LNCAP (cell line): ENCODE data around the gene CD28.

Experiments used
- TF ChIP-seq, protein P1 (sequence below): fragments of 450-650 bp; IDR thresholded peaks from 2 replicates; pipeline ENCODE4 v1.5.1; 2017; ENCODE audit warnings: mild to moderate bottlenecking

CD28 gene

GRCh38 chr2:203719456-203720410 is 13.3 kb downstream of the CD28 start:
- TF ChIP-seq, protein P1, sequence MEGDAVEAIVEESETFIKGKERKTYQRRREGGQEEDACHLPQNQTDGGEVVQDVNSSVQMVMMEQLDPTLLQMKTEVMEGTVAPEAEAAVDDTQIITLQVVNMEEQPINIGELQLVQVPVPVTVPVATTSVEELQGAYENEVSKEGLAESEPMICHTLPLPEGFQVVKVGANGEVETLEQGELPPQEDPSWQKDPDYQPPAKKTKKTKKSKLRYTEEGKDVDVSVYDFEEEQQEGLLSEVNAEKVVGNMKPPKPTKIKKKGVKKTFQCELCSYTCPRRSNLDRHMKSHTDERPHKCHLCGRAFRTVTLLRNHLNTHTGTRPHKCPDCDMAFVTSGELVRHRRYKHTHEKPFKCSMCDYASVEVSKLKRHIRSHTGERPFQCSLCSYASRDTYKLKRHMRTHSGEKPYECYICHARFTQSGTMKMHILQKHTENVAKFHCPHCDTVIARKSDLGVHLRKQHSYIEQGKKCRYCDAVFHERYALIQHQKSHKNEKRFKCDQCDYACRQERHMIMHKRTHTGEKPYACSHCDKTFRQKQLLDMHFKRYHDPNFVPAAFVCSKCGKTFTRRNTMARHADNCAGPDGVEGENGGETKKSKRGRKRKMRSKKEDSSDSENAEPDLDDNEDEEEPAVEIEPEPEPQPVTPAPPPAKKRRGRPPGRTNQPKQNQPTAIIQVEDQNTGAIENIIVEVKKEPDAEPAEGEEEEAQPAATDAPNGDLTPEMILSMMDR, result no peak

DNA sequence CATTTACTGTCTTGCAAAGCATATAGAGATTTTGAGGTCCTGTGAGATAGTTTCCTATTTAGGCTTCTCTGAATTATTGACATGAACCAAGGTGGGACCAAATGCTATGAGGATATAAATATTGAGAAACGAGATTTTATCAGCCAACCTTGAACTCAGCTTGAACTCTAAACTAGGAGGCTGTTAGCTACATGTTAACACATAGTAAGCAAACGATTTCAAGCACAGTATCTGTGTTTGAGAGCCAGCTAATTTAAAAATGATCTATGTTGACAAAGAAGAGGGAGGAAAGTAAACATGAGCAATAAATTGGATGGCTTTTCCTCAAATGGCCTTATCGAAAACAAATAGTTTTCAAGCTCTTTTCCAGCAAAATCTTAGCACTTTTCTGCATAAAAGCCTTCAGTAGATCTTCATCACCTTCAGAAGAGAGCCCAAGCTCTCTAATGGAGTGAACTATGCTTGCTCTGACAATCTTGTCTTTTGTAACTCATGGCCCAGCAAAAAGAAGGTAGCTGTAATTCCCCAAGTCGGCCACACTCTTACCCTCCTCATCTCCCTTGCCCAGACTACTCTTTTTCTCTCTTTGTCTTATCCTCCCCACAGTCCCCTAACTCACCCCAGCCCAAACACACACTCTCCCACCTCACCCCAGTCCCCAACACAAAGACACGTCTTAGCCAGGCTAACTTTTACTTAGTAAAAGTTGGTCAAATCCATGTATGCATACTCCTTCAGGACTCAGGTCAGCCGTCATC is 14.7 kb downstream of the CD28 start:
- TF ChIP-seq, protein P1, result no peak

DNA sequence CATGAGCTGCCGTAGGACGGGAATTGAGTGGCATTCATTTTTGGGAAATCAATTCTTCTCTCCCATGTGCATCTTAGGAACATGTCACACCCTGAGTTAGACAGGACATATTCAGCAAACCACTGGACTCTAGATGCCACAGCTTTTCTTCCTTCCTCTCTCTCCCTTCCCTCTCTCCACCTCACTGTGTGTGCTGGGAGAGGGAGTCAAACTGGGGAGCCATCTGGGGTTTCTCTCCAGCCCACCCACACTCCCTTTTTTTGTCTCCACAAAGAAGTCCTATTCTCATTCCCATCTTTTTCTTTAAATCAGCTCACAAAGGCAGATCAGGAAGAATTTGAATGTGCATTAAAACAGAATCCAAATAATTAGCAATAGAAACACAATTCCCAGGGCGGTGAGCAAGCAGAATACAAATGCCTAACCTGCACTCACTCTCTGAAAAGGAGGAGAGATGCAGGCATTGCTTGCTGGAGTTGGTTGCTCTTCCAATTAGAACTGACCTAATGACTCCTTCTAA is 15.4 kb downstream of the CD28 start:
- TF ChIP-seq, protein P1, result no peak

GRCh38 chr2:203722411-203722810 is 16.0 kb downstream of the CD28 start:
- TF ChIP-seq, protein P1, result no peak

- TF ChIP-seq, protein P1, result no peak
These were observed 21.9 kb downstream of the CD28 start for GRCh38 chr2:203728321-203728720.

DNA sequence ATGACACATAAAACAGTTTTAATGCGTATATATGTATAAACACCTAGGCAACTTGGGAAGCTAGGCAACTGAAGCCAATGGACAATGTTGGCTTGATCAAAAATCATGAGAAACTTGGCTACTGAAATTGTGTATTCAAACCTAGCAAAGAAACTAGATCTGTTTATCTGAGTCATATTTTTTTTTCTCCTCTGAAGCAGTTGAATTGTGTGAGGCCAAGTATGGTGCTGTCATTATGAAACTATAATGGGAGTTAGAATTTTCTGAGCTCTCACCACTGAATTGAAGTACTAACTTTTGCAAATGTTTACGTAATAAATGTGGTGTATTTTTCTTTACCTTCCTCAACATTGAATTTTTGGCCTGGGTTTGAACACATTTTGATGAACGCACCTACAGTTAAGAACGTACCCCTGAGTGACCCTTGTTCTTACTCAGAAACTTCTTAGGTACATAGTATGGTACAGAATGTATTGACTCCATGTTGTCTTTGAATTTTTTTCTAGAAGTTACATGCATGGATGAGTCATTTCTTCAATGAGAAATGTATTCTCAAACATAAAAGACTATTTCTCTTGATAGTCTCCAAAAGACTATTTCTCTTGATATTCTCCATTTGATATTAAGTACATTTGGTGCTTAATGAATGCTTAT is 23.8 kb downstream of the CD28 start:
- TF ChIP-seq, protein P1, result no peak

DNA sequence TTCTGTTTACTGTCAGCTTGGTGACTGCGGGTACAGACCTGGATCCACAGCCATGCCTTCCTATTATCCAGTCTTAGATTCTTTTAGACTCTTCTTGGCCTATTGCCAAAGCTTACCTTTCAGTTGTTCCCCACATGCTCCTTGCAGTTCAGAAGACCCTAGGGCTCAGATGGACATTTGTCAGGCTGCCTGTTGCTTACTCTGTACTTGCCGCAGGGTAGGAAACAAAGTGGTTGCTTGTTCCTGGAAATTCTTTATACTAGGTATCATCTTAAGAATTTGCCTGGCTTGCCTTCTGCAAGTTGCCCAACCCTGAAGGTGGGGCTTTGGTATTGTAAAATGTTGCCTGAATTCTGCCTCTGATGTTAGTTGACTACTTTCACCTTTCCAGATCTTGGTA is 24.4 kb downstream of the CD28 start:
- TF ChIP-seq, protein P1, result no peak
